GM10266 (cell line): ENCODE measurements around the gene ATCAY.
"Not testable (repeated sequence)": the region's sequence is repeated elsewhere in the genome, so short reads cannot be mapped to it uniquely, and the experiment has no call there.

Source experiments
- DNase-seq: peaks from one replicate; pipeline ENCODE4 v3.0.0; 2012; ENCODE audit errors: extremely low spot score
- TF ChIP-seq, protein P1 (sequence below): IDR thresholded peaks from 2 replicates; pipeline ENCODE4 v1.5.1; 2012; ENCODE audit warnings: mild to moderate bottlenecking, low read depth; ENCODE audit not compliant: control insufficient read depth, insufficient read depth; ENCODE audit errors: missing control alignments

Gene ATCAY

DNA sequence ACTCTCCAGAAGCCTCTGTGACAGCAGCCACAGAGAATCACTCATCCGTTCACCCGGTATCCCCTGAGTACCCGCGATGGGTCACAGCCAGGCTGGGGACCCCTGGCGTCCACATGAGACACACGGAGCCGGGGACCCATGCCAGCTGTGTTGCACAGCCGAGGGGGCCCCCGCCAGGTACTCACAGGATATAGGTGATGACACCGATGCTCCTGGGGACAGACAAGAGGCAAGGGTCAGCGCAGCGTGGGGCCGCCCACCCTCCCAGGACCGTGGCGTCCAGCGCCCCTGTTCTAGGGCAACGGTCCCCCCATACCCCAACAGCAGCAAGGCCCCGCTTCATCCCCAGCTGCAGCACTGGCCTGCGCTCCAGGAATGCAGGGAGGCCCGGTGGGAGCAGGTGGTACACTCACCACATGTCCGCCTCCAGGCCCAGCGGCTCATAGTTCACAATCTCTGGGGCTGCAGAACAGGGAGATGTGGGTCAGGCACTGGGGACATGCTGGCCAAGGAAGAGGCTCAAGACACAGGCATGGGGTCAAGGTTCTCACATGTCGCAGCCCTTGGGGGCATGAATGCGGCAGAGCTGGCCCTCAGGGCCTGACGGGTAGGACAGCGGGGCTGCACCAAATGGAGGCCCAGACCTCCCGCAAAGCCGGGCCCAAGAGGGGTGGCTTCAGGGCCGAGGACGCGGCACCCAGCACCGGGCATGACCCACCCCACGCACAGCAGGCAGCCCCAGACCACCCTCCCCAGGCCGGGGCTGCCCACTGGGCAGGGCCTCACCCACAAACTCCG is 83.2 kb downstream of the ATCAY start:
- TF ChIP-seq, protein P1, sequence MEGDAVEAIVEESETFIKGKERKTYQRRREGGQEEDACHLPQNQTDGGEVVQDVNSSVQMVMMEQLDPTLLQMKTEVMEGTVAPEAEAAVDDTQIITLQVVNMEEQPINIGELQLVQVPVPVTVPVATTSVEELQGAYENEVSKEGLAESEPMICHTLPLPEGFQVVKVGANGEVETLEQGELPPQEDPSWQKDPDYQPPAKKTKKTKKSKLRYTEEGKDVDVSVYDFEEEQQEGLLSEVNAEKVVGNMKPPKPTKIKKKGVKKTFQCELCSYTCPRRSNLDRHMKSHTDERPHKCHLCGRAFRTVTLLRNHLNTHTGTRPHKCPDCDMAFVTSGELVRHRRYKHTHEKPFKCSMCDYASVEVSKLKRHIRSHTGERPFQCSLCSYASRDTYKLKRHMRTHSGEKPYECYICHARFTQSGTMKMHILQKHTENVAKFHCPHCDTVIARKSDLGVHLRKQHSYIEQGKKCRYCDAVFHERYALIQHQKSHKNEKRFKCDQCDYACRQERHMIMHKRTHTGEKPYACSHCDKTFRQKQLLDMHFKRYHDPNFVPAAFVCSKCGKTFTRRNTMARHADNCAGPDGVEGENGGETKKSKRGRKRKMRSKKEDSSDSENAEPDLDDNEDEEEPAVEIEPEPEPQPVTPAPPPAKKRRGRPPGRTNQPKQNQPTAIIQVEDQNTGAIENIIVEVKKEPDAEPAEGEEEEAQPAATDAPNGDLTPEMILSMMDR, result no peak
- no peak for DNase-seq

DNA sequence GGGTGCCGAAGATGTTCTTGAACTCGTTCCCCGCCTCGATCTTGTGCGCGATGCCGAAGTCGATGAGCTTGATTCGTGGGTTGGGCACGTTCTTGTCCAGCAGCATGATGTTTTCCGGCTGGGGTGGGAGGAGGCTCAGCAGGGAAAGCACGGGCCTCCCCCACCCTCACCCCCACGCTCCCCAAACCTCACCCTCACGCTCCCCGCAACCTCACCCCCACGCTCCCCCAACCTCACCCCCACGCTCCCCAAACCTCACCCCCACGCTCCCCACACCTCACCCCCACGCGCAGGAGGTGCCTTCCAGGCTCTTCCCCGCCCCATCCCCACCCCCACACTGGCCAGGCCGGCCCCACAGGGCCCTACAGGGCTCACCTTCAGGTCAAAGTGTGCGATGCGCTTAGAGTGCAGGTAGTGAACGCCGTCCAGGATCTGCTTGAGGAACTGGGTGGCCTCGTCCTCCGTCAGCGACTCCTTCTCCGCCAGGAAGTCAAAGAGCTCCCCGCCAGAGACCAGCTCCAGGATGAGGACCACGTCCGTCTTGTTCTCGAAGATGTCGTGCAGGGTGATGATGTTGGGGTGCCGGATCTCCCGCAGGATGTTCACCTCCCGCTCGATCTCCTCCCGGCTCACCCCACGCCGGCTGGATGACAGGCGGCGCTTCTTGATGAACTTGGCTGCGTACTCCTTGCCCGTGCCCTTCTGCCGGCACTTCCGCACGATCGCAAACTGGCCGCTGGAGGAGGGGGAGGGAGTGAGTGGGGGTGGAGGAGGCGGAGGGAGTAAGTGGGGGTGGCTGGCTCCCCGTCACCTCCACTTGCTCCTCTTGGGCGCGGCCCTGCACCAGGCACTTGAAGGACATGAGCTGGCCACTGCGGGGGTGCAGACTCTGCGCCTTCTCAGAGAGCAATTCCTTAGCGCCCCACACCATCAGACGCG is 84.0 kb downstream of the ATCAY start:
- no peak for DNase-seq
- TF ChIP-seq, protein P1, result no peak

DNA sequence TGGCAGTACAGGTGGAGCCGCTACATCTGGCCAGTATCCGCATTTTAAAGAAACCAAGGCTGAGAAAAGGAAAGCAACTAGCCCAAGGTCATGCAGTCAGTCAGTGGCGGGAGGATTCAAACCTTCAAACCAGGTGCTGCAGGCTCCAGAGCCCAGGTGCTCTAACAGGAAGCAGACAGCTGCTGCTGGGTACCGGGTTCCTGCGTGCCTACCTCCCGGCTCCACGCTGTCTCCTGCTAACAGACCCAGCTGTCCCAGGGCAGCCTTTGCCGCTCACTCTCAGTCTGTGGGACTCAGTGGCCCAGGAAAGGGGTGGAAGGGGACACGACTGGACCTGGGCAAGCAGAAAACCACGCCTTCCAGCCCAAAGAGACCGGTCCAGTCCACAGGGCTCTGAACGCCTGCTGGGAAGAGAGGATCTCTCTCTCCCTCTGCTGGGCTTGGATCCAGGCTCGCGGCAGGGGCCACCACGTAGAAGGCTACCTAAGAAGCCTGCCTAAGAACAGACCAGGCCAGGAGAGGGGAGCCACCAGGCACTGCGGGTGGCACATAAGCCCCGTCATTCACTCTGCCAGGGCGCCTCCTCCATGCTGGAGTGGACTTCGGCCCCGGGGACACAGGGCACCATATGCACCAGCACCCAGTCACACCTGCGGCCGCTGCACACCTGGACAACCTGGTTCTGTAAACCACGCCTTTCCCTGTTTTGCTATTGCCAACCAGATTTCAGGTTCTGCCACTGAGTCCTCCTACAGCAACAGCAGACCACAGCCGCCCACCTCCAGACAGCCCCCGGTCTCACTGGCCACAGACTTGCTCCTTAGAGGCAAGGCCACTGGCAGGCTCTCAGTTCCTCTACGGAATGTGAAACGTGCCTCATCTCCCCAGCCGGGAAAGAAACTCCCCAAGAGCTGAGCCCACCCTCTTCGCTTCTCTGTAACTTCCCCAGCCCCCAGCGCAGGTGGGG is 85.8 kb downstream of the ATCAY start:
- TF ChIP-seq, protein P1, result no peak
- no peak for DNase-seq

DNA sequence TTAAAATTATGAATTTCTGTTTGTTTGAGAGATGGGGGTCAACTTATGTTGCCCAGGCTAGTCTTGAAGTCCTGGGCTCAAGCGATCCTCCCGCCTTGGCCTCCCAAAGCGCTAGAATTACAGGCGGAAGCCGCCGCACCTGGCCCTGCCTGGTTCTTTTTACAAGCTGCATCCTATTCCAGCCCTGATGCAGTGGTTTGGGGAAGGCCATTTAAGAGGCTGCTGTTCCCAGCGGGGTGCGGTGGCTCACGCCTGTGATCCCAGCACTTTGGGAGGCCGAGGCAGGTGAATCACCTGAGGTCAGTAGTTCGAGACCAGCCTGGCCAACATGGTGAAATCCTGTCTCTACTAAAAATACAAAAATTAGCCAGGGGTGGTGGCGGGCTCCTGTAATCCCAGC is 87.5 kb downstream of the ATCAY start:
- not testable (repeated sequence) for DNase-seq

DNA sequence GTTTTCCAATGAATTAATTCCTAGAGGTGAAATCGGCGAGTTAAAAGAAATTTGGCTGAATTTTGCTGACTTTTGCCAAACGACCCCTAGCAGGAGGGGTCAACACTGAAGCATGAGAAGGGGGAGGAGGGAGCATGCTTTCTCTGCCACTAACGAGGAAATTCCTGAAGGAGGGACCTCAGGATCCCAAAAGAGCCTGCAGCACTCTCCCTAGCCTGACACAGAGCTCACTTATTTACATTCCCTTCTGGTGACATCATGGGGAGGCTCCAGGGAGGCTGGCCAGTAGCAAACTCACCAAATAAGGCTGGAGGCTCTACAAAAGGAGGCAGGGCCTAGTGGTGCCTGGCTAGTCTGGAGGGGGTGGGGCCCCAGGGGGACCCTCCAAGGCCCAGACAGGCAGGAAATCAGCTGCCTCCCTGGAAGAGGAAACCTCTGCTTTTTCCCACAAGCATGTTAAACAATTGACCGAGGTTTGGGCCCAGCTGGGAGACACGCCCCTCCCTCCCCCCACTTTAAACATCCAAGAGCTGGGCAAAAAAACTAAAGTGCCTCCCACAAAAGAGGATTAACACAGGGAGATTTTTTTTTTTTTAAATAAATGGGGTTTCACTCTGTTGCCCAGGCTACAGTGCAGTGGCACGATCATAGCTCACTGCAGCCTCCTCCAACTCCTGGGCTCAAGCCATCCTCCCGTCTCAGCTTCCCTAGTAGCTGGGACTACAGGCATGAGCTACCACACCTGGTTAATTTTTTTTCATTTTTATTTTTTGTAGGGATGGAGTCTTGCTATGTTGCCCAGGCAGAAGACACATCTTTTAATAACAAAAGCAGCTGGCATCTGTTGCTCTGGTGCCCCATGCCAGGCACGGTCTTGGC is 88.3 kb downstream of the ATCAY start:
- DNase-seq, result no peak
- TF ChIP-seq, protein P1, result no peak

DNA sequence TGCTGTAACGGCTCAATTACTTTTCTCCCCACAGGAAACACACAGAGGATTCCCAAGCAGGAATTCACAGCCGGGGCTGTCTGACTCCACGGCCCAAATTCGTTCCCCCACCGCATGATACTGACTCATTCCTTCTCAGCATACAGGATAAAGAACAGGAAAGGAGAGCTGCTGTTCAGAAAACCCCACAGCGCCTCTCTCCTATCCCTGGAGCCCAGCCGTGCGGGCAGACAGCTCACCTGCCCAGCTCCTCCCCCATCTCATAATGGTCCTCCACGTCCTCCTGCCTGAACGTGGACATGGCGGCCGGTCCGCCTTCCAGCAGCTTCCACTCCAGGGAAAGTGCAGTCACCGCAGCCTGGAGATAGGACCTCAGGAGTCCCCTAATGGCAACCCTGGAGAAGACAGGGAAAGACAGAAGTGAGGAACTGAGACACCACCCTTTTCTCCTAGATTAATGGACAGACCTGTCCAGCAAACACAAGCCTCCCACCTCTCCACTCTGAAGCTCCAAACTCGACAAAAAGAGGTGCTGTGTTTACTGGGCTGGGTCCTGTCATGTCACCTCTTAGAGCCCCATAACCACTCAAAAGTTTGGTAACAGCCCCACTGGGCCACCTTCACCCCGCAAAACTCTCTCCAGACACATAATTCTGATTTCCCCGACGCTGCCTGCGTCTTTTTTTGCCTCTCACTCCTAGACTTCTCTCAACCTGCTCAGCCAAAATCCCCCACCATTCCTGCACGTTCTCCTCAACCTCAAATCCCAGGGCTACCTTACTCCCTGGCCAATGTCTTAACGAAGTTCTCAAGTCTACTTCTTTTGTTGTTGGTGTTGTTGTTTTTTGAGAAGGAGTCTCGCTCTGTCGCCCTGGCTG is 89.2 kb downstream of the ATCAY start:
- TF ChIP-seq, protein P1, result no peak
- no peak for DNase-seq
